ENCODE data around the gene LPCAT3. TPM values are rescaled to one million over a fixed set of nuclear protein-coding genes. Genes with fewer than 3 reads are reported as not detected.

Gene LPCAT3
- total RNA-seq, 1 donor from 2014 or later, result 19.7 TPM

- DNase-seq (ENCODE audit: low spot score), result no peak
- intact Hi-C loops (cut with DNase I), result no loop called here
These were observed 11.6 kb downstream of the LPCAT3 start for GRCh38 chr12:7006639-7007038.

GRCh38 chr12:7005311-7005710, 13.0 kb downstream of the LPCAT3 start:
- no peak for DNase-seq (ENCODE audit: low spot score)
- intact Hi-C loops (cut with DNase I), result no loop called here

DNA sequence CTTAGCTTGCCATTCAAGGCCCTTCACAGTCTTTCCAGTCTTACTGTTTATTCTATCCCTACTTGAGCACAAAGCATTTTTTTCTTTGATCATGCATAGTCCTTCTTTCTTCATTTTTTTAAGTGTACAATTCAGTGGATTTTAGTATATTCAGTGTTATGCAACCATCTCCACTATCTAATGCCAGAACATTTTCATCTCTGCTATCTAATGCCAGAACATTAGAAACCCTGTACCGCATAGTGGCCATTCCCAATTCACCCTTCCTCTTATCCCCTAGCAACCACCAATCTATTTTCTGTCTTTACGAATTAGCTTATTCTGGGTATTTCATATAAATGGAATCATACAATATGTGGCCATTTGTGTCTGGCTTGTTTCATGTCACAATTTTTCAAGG, 13.4 kb downstream of the LPCAT3 start:
- intact Hi-C loops (cut with DNase I), result no loop called here
- DNase-seq (ENCODE audit: low spot score), result no peak

DNA sequence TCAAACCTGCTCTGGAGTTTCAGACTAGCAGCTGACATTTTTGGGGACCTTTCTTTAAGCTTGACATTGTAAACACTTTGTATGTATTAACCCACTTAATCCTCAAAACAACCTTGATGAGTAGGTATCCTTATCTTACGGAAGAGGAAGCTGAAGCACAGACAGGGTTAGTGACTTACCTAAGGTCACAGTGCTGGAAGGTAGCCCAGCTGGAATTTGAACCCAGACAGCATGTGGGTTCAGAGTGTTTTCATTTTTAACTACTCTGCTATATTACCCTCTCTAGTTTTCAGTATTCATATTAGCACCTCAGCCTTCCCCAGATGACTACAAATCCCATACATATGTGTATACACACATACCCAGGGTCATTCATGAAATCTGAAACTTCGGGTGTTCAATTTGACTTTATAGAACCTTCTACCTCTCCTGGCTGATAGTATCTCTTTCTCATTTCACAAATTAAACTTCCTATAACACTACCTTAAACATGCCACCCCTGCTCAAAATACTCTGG, 13.9 kb downstream of the LPCAT3 start:
- intact Hi-C loops (cut with DNase I), result no loop called here
- no peak for DNase-seq (ENCODE audit: low spot score)

- intact Hi-C loops (cut with DNase I), result no loop called here
- no peak for DNase-seq (ENCODE audit: low spot score)
These were observed 16.2 kb downstream of the LPCAT3 start for GRCh38 chr12:7001921-7002591.

DNA sequence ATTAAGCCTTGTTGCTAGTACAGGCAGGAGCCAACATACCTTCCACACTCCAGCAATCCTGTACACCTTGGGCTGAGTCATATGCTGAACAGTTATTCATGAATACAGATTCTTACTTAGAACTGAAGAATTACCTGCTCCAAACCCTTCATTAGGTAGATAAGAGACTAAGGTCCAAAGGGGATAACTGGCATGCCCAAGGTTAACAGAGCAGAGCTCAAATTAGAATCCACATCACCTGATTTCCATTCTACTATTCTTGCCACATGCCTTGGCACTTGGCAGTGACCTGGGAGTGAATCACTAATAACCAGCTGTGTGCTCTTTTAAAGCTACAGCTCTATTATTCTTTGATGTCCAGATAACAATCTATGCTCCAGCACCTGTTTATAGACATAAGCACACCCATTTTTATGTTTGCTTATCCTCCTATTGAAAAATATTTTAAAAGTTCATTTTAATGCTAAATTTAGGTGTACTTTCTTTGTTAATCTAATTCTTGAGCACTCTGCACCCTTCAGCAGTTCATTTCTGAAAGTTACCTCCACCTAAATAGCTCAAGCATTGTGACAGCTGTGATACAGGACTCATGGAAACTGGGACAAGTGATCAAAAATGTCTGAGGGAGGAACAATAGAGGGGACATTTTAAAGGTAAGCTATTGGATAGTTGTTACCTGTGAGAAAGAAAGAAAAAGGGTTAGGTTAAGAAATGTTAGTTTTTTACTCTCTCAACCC, 19.4 kb downstream of the LPCAT3 start:
- intact Hi-C loops (cut with DNase I), result no loop called here
- no peak for DNase-seq (ENCODE audit: low spot score)

DNA sequence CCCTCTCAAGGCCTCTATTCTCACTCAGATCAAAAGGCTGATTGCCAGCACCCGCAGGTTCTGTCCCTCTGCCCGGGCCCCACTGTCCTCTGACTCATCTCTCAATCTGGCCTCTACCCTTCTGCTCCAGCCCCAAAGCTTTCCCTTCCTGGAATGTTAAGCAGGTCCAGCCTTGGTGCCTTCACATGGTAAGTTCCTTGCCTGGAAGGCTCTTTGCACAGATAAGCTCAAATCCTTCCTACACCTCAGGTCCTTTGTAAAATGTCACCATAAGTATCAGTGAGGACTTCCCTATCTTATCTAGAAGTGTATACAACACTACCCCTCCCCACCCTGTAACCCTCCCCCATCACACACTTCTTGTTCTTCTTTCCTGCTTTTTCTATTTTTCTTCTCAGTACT, 22.2 kb downstream of the LPCAT3 start:
- intact Hi-C loops (cut with DNase I), result no loop called here
- no peak for DNase-seq (ENCODE audit: low spot score)

- DNase-seq (ENCODE audit: low spot score), result no peak
- intact Hi-C loops (cut with DNase I), result no loop called here
These were observed 30.2 kb downstream of the LPCAT3 start for GRCh38 chr12:6987956-6988553.

DNA sequence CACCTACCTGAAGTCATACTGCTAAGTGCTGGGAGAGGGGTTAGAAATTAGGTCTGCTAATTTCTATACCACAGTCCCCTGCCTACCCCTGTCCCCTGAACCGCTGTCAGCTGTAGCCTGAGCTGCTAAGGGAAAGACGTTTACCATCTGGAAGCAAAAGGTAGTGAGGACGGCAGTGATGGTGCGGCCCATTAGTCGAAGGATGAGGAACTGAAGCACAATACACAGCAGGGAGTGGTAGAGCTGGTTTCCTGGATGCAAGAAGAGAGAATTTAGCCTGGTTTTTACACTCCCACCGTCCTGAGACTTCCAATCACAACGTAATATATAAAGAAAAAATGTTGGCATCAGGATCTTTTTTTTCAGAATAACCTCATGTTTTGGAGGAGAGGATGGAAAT, 35.7 kb downstream of the LPCAT3 start:
- no peak for DNase-seq (ENCODE audit: low spot score)
- intact Hi-C loops (cut with DNase I), result no loop called here

GRCh38 chr12:6981152-6982052, 36.9 kb downstream of the LPCAT3 start:
- DNase-seq (ENCODE audit: low spot score), result no peak

GRCh38 chr12:6980740-6981139, 37.5 kb downstream of the LPCAT3 start:
- intact Hi-C loops (cut with DNase I), result no loop called here
- no peak for DNase-seq (ENCODE audit: low spot score)

More at GRCh38 chr12:6981152-6982052, 36.9 kb downstream of the LPCAT3 start:
- intact Hi-C loops (cut with DNase I), result no loop called here

GRCh38 chr12:6980075-6980474, 38.2 kb downstream of the LPCAT3 start:
- intact Hi-C loops (cut with DNase I), result no loop called here

GRCh38 chr12:6979453-6979852, 38.8 kb downstream of the LPCAT3 start:
- no peak for DNase-seq (ENCODE audit: low spot score)

More at GRCh38 chr12:6980075-6980474, 38.2 kb downstream of the LPCAT3 start:
- DNase-seq (ENCODE audit: low spot score), result no peak

DNA sequence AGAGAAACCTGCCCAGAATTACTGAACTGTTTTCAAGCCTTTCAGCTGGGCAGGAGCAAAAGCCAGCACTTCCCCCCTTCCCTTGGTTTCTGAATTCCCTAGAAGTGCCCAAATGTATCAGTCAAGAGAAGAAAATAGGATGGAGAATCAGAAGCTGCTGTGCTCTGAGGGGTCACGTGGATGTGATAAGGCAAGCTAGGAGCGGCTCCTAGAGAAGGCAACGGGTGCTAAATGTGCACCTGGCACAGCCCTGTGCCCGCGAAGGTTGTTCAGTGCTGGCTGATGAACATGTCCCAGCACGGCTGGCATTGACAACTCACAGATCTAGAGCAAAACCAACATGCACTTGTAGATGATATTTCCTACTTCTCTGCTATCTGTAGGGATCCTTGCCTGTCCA, 39.3 kb downstream of the LPCAT3 start:
- DNase-seq (ENCODE audit: low spot score), result no peak
- intact Hi-C loops (cut with DNase I), result loop anchor here (10.0 kb wide), 1 partner anchor 294 kb away; the partner anchor contains the start of gene ZNF384

More at GRCh38 chr12:6979453-6979852, 38.8 kb downstream of the LPCAT3 start:
- intact Hi-C loops (cut with DNase I), result loop anchor here (10.0 kb wide), 1 partner anchor 295 kb away; the partner anchor contains the start of gene ZNF384

DNA sequence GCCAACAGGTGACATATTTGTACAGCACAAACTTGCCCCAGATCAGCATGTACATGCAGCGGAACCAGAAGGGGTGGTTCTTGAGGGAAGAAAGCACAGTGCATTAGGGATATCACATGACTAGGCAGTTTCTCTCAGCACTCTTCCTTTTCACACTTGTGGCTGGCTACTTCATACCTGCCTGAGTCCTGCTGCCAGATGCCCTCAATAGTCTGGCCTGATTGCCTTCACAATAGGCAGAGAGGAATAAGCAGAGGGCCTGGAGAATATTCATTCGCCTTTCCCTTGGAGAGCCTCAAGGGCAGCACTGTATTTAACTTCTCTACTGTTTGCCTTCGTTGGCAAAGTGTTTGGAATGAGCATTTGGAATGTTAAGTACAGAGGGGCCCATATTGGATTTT, 39.7 kb downstream of the LPCAT3 start:
- intact Hi-C loops (cut with DNase I), result loop anchor here (10.0 kb wide), 1 partner anchor 294 kb away; the partner anchor contains the start of gene ZNF384
- DNase-seq (ENCODE audit: low spot score), result no peak

- no peak for DNase-seq (ENCODE audit: low spot score)
- intact Hi-C loops (cut with DNase I), result loop anchor here (10.0 kb wide), 1 partner anchor 293 kb away; the partner anchor contains the start of gene ZNF384
These were observed 40.1 kb downstream of the LPCAT3 start for GRCh38 chr12:6978188-6978587.

- intact Hi-C loops (cut with DNase I), result loop anchor here (10.0 kb wide), 1 partner anchor 293 kb away; the partner anchor contains the start of gene ZNF384
- DNase-seq (ENCODE audit: low spot score), result no peak
These were observed 40.6 kb downstream of the LPCAT3 start for GRCh38 chr12:6977653-6978052.

- intact Hi-C loops (cut with DNase I), result loop anchor here (10.0 kb wide), 1 partner anchor 291 kb away; the partner anchor contains the start of gene ZNF384
- no peak for DNase-seq (ENCODE audit: low spot score)
These were observed 42.8 kb downstream of the LPCAT3 start for GRCh38 chr12:6975297-6976032.

All from cardiac septum (tissue), 1 donor.